Measurements from ENCODE around the gene ADAM12. TPM values are rescaled to one million over a fixed set of nuclear protein-coding genes. Genes with fewer than 3 reads are reported as not detected.

ADAM12 gene
- polyA plus RNA-seq, 1 donor from 2014 or later = 0.09 TPM

GRCh38 chr10:126017961-126018560 is 370.2 kb downstream of the ADAM12 start:
- Histone ChIP-seq H3K27me3 (ENCODE audit: insufficient read depth, low read depth, low read length) (no peaks in the 10 kb centered on the region), H3K27ac (ENCODE audit: low read length) (no peak overlapping the region), H3K9ac (ENCODE audit: low read length) (no peak overlapping the region), H3K36me3 (ENCODE audit: insufficient read depth, low read length) (no peaks in the 10 kb centered on the region), H3K9me2 (ENCODE audit: insufficient read depth, low read length) (no peaks in the 10 kb centered on the region), H3F3A (ENCODE audit: insufficient read depth, low read length, poor library complexity, severe bottlenecking) (no peaks in the 10 kb centered on the region), H3K4me3 (ENCODE audit: low read length) (no peak overlapping the region), H3K4me2 (ENCODE audit: low read length) (no peak overlapping the region), H3K79me2 (replicated peaks; ENCODE audit: insufficient read depth, low read length) (no peaks in the 10 kb centered on the region), H2AFZ (ENCODE audit: low read depth, low read length) (no peak overlapping the region), H3K9me3 (ENCODE audit: low read length) (no peaks in the 10 kb centered on the region), H4K20me1 (ENCODE audit: insufficient read depth) (no peaks in the 10 kb centered on the region)
- TF ChIP-seq EP300 (conservative IDR thresholded peaks at IDR 0.05; ENCODE audit: poor library complexity, severe bottlenecking) = no peak
- TF ChIP-seq EZH2 (IDR thresholded peaks at IDR 0.05; ENCODE audit: borderline replicate concordance, insufficient read depth, low read length, poor library complexity, severe bottlenecking) = no peak
- TF ChIP-seq RAD21 (conservative IDR thresholded peaks at IDR 0.05) = no peak
- no peak for TF ChIP-seq MXI1 (conservative IDR thresholded peaks at IDR 0.05; ENCODE audit: poor library complexity, severe bottlenecking)
- TF ChIP-seq SMC3 (conservative IDR thresholded peaks at IDR 0.05; ENCODE audit: poor library complexity) = no peak
- TF ChIP-seq TAF1 (IDR thresholded peaks at IDR 0.05; ENCODE audit: low read depth) = no peak
- TF ChIP-seq POLR2AphosphoS5 (IDR thresholded peaks at IDR 0.05) = no peak
- TF ChIP-seq CTCF (IDR thresholded peaks at IDR 0.05; ENCODE audit: poor library complexity, severe bottlenecking) = no peak
- no peak for TF ChIP-seq REST (IDR thresholded peaks at IDR 0.05; ENCODE audit: borderline replicate concordance)

- no peak overlapping the region for H2AFZ ChIP-seq (ENCODE audit: low read depth, low read length)
- no peak for TF ChIP-seq CTCF (IDR thresholded peaks at IDR 0.05; ENCODE audit: poor library complexity, severe bottlenecking)
- no peak for TF ChIP-seq MXI1 (conservative IDR thresholded peaks at IDR 0.05; ENCODE audit: poor library complexity, severe bottlenecking)
- TF ChIP-seq POLR2AphosphoS5 (IDR thresholded peaks at IDR 0.05) = no peak
- TF ChIP-seq SMC3 (conservative IDR thresholded peaks at IDR 0.05; ENCODE audit: poor library complexity) = no peak
- no peak for TF ChIP-seq TAF1 (IDR thresholded peaks at IDR 0.05; ENCODE audit: low read depth)
- no peak for TF ChIP-seq REST (IDR thresholded peaks at IDR 0.05; ENCODE audit: borderline replicate concordance)
- no peak for TF ChIP-seq RAD21 (conservative IDR thresholded peaks at IDR 0.05)
- no peak for TF ChIP-seq EP300 (conservative IDR thresholded peaks at IDR 0.05; ENCODE audit: poor library complexity, severe bottlenecking)
- no peak overlapping the region for H3K27ac ChIP-seq (ENCODE audit: low read length)
- H4K20me1 ChIP-seq (ENCODE audit: insufficient read depth) = no peaks in the 10 kb centered on the region
- no peak overlapping the region for H3K9ac ChIP-seq (ENCODE audit: low read length)
- H3K27me3 ChIP-seq (ENCODE audit: insufficient read depth, low read depth, low read length) = no peaks in the 10 kb centered on the region
- H3K36me3 ChIP-seq (ENCODE audit: insufficient read depth, low read length) = no peaks in the 10 kb centered on the region
- no peaks in the 10 kb centered on the region for H3K79me2 ChIP-seq (replicated peaks; ENCODE audit: insufficient read depth, low read length)
- no peak overlapping the region for H3K4me3 ChIP-seq (ENCODE audit: low read length)
- H3F3A ChIP-seq (ENCODE audit: insufficient read depth, low read length, poor library complexity, severe bottlenecking) = no peaks in the 10 kb centered on the region
- H3K9me2 ChIP-seq (ENCODE audit: insufficient read depth, low read length) = no peaks in the 10 kb centered on the region
- no peaks in the 10 kb centered on the region for H3K9me3 ChIP-seq (ENCODE audit: low read length)
- no peak overlapping the region for H3K4me2 ChIP-seq (ENCODE audit: low read length)
Observed at GRCh38 chr10:126016882-126017281, 371.4 kb downstream of the ADAM12 start.
